ENCODE data around the gene SAE1. TPM values are rescaled to one million over a fixed set of nuclear protein-coding genes. Genes with fewer than 3 reads are reported as not detected.

The SAE1 gene
- total and polyA plus RNA-seq, 2 of the 4 experiments (the other 2 are of a cell fraction): 165 to 184 TPM

GRCh38 chr19:47084879-47085439, 45.7 kb upstream of the SAE1 start:
- POLR2A ChIA-PET (ENCODE audit: unreplicated experiment): no interaction called here
- in situ Hi-C loops (cut with MboI; ENCODE audit: low sequenced_read_pairs): loop anchor here (5.0 kb wide), 1 partner anchor 42 kb away; no protein-coding TSS in a partner anchor
- peaks cover 11% of the 10 kb centered on the region for H4K20me1 ChIP-seq (ENCODE audit: insufficient read depth, low read length)

More at GRCh38 chr19:47084879-47085439, 45.7 kb upstream of the SAE1 start:
- Histone ChIP-seq H3K9me3 (ENCODE audit: control insufficient read depth, insufficient read depth, low read length) (no peaks in the 10 kb centered on the region), H3K9me1 (ENCODE audit: insufficient read depth, low read length) (peaks cover 3% of the 10 kb centered on the region; the same call in 1 of the 2 replicates), H3K18ac (ENCODE audit: low read depth, low read length) (no peak overlapping the region), H3K9ac (ENCODE audit: low read depth, low read length) (no peak overlapping the region), H3K4me1 (ENCODE audit: control insufficient read depth, insufficient read depth, low read length) (no peaks in the 10 kb centered on the region), H4K91ac (ENCODE audit: insufficient read depth, low read depth, low read length) (no peak overlapping the region), H2AK9ac (replicated peaks; ENCODE audit: low read depth, low read length, poor library complexity) (no peak overlapping the region), H2AK5ac (ENCODE audit: low read depth, low read length) (0 out of 2 replicates have a peak overlapping the region, but pooled peaks have one; percentile 3), H2BK120ac (ENCODE audit: low read depth, low read length) (no peak overlapping the region), H2BK20ac (ENCODE audit: low read depth, low read length) (no peak overlapping the region), H2BK5ac (ENCODE audit: low read depth, low read length, poor library complexity, severe bottlenecking) (no peak overlapping the region), H3K36me3 (ENCODE audit: control insufficient read depth, insufficient read depth, low read length) (peaks cover 60% of the 10 kb centered on the region), H3K27ac (ENCODE audit: insufficient read depth, low read length) (no peak overlapping the region), H3K23ac (ENCODE audit: low read depth, low read length) (no peak overlapping the region), H3K4me3 (ENCODE audit: insufficient read depth, low read depth, low read length) (no peak overlapping the region), H3K27me3 (ENCODE audit: control insufficient read depth, insufficient read depth, low read length) (no peaks in the 10 kb centered on the region), H3K4ac (ENCODE audit: low read depth, low read length) (no peak overlapping the region), H4K5ac (ENCODE audit: low read depth, low read length) (no peak overlapping the region), H4K8ac (ENCODE audit: low read depth in 2 of 2, low read length in 2 of 2) (no peak overlapping the region), H3K79me1 (ENCODE audit: low read depth in 1 of 2, low read length in 2 of 2) (peaks cover 13 to 28% of the 10 kb centered on the region in 2 experiments), H2BK15ac (ENCODE audit: low read depth, low read length) (no peak overlapping the region), H3K4me2 (ENCODE audit: low read depth, low read length) (no peak overlapping the region), H2AFZ (replicated peaks; ENCODE audit: low read length, poor library complexity) (no peak overlapping the region), H3K56ac (ENCODE audit: extremely low read depth, insufficient read depth, low read length) (no peak overlapping the region), H3K14ac (replicated peaks; ENCODE audit: low read depth, low read length) (no peak overlapping the region)
- WGBS, 2 experiments (ENCODE audit: extremely low coverage in 2 of 2, insufficient read length in 1 of 2): 95% methylated on average over 11 of the region's 24 CpGs; no CpG with 5 or more reads in 1 of the 2 experiments
- ATAC-seq (ENCODE audit: low read depth): no peak
- DNase-seq: no peak
- intact Hi-C loops (cut with micrococcal nuclease): no loop called here
- TF ChIP-seq USF2 (IDR thresholded peaks at IDR 0.05; ENCODE audit: low read depth, low read length): no peak
- no peak for TF ChIP-seq MAZ (IDR thresholded peaks at IDR 0.05; ENCODE audit: borderline replicate concordance, low read depth, low read length)
- no peak for TF ChIP-seq MAFK (IDR thresholded peaks at IDR 0.05; ENCODE audit: low read depth, low read length)
- TF ChIP-seq CEBPB (IDR thresholded peaks at IDR 0.05; ENCODE audit: low read depth, low read length): no peak
- no peak for TF ChIP-seq RAD21 (IDR thresholded peaks at IDR 0.05; ENCODE audit: low read length)
- no peak for TF ChIP-seq BHLHE40 (IDR thresholded peaks at IDR 0.05; ENCODE audit: low read depth, low read length)
- no peak for TF ChIP-seq MXI1 (IDR thresholded peaks at IDR 0.05; ENCODE audit: borderline replicate concordance, low read depth, low read length)
- TF ChIP-seq CHD1 (IDR thresholded peaks at IDR 0.05; ENCODE audit: low read depth, low read length): no peak
- TF ChIP-seq RCOR1 (IDR thresholded peaks at IDR 0.05; ENCODE audit: insufficient replicate concordance, low read length): no peak
- no peak for TF ChIP-seq NFE2L2 (IDR thresholded peaks at IDR 0.05; ENCODE audit: low read depth, low read length)
- no peak for TF ChIP-seq ELK1 (IDR thresholded peaks at IDR 0.05; ENCODE audit: borderline replicate concordance, low read depth, low read length)
- TF ChIP-seq FOS (IDR thresholded peaks at IDR 0.05; ENCODE audit: low read depth, low read length): no peak
- CTCF ChIA-PET: no interaction called here
- BruUV-seq (replicated peaks): no TSS peak
- dilution Hi-C loops (cut with HindIII; ENCODE audit: low sequenced_read_pairs, unreplicated experiment): no loop called here

All from IMR-90 (cell line).